HEK293T (cell line): ENCODE results near the gene DTNBP1.
"Not testable (repeated sequence)": the region's sequence is repeated elsewhere in the genome, so short reads cannot be mapped to it uniquely, and the experiment has no call there.

Experiments used
- CTCF ChIA-PET: fragments of 350-600 bp; formaldehyde crosslinking; extraction: SDS; loops from one replicate; lab custom pipeline; 2021; ENCODE audit warnings: antibody characterized with exemption, inconsistent platforms; lab: Yijun Ruan, JAX
- POLR2A ChIA-PET: fragments of 350-600 bp; formaldehyde crosslinking; extraction: SDS; loops from one replicate; lab custom pipeline; 2020; ENCODE audit warnings: antibody characterized with exemption, inconsistent platforms; lab: Yijun Ruan, JAX
- DNase-seq: peaks from one replicate; pipeline ENCODE4 v3.0.0; 2012; ENCODE audit warnings: mixed read lengths; ENCODE audit errors: extremely low spot score
- ARNT ChIP-seq: fragments of 450-650 bp; IDR thresholded peaks from 2 replicates; pipeline ENCODE4 v1.6.1; 2017; ENCODE audit warnings: mild to moderate bottlenecking
- BHLHE40 ChIP-seq: fragments of 450-650 bp; IDR thresholded peaks from 2 replicates; pipeline ENCODE4 v1.6.1; 2016; ENCODE audit warnings: mild to moderate bottlenecking, moderate library complexity, borderline replicate concordance
- CTBP1 ChIP-seq: fragments of 450-650 bp; IDR thresholded peaks from 2 replicates; pipeline ENCODE4 v1.6.1; 2016; ENCODE audit warnings: borderline replicate concordance
- ELF4 ChIP-seq: fragments of 450-650 bp; IDR thresholded peaks from 2 replicates; pipeline ENCODE4 v1.6.1; 2017; ENCODE audit warnings: antibody characterized with exemption
- FOXA1 ChIP-seq: fragments of 450-650 bp; IDR thresholded peaks from 2 replicates; pipeline ENCODE4 v1.6.1; 2016; ENCODE audit warnings: mild to moderate bottlenecking
- FOXK2 ChIP-seq: fragments of 450-650 bp; IDR thresholded peaks from 2 replicates; pipeline ENCODE4 v1.6.1; 2016; ENCODE audit warnings: mild to moderate bottlenecking
- FOXM1 ChIP-seq: fragments of 450-650 bp; IDR thresholded peaks from 2 replicates; pipeline ENCODE4 v1.6.1; 2017; ENCODE audit warnings: mild to moderate bottlenecking, borderline replicate concordance
- HDGF ChIP-seq: fragments of 450-650 bp; IDR thresholded peaks from 2 replicates; pipeline ENCODE4 v1.6.1; 2017; ENCODE audit warnings: antibody characterized with exemption, borderline replicate concordance
- L3MBTL2 ChIP-seq: fragments of 450-650 bp; conservative IDR thresholded peaks from 2 replicates; pipeline ENCODE4 v1.6.1; 2016; ENCODE audit warnings: mild to moderate bottlenecking
- LEF1 ChIP-seq: fragments of 450-650 bp; IDR thresholded peaks from 2 replicates; pipeline ENCODE4 v1.6.1; 2017; ENCODE audit warnings: mild to moderate bottlenecking, borderline replicate concordance
- NFRKB ChIP-seq: fragments of 450-650 bp; IDR thresholded peaks from 2 replicates; pipeline ENCODE4 v1.6.1; 2016; ENCODE audit warnings: mild to moderate bottlenecking, moderate library complexity
- PKNOX1 ChIP-seq: fragments of 450-650 bp; IDR thresholded peaks from 2 replicates; pipeline ENCODE4 v1.6.1; 2016
- SP1 ChIP-seq: fragments of 450-650 bp; IDR thresholded peaks from 2 replicates; pipeline ENCODE4 v1.6.1; 2017
- SUZ12 ChIP-seq: fragments of 450-650 bp; IDR thresholded peaks from 2 replicates; pipeline ENCODE4 v1.6.1; 2016; ENCODE audit warnings: mild to moderate bottlenecking
- TARDBP ChIP-seq: fragments of 450-650 bp; IDR thresholded peaks from 2 replicates; pipeline ENCODE4 v1.6.1; 2016
- ZNF384 ChIP-seq: fragments of 450-650 bp; IDR thresholded peaks from 2 replicates; pipeline ENCODE4 v1.6.1; 2016

DTNBP1 gene

GRCh38 chr6:15672818-15673217, 10.0 kb upstream of the DTNBP1 start:
- ChIA-PET POLR2A (interaction anchor here (1.6 kb wide), 1 partner anchor 11 kb away, joined by 5 read pairs; no protein-coding TSS in a partner anchor), CTCF (no interaction called here)
- DNase-seq: no peak
- no peak for TF ChIP-seq LEF1
- TF ChIP-seq HDGF: no peak
- no peak for TF ChIP-seq FOXK2
- no peak for TF ChIP-seq PKNOX1
- no peak for TF ChIP-seq CTBP1
- TF ChIP-seq NFRKB: no peak
- no peak for TF ChIP-seq ARNT
- no peak for TF ChIP-seq ZNF384
- TF ChIP-seq SP1: no peak
- no peak for TF ChIP-seq SUZ12
- no peak for TF ChIP-seq FOXA1
- TF ChIP-seq L3MBTL2: no peak
- no peak for TF ChIP-seq BHLHE40
- TF ChIP-seq ELF4: no peak

GRCh38 chr6:15672291-15672690, 9.5 kb upstream of the DTNBP1 start:
- TF ChIP-seq FOXK2 (no peak), NFRKB (no peak), HDGF (no peak), ZNF384 (no peak), TARDBP (no peak), PKNOX1 (no peak), L3MBTL2 (no peak), SUZ12 (no peak), FOXM1 (no peak), ARNT (no peak), CTBP1 (no peak), LEF1 (no peak), BHLHE40 (no peak), FOXA1 (no peak)
- CTCF ChIA-PET: no interaction called here
- POLR2A ChIA-PET: no interaction called here
- no peak for DNase-seq

- no peak for DNase-seq
- TF ChIP-seq BHLHE40 (no peak), SUZ12 (no peak), FOXM1 (no peak), L3MBTL2 (no peak), ELF4 (no peak)
- ChIA-PET CTCF (interaction anchor here (0.5 to 0.6 kb wide), 3 partner anchors 225 to 1766 kb away, joined by 3 read pairs; no protein-coding TSS in a partner anchor), POLR2A (no interaction called here)
These were observed 6.1 kb upstream of the DTNBP1 start for GRCh38 chr6:15668918-15669317.

GRCh38 chr6:15666896-15667295, 4.1 kb upstream of the DTNBP1 start:
- POLR2A ChIA-PET: not testable (repeated sequence)

GRCh38 chr6:15665237-15665636, 2.4 kb upstream of the DTNBP1 start:
- POLR2A ChIA-PET: no interaction called here
- CTCF ChIA-PET: no interaction called here
- TF ChIP-seq ARNT (no peak), FOXA1 (no peak), PKNOX1 (no peak), ELF4 (no peak), LEF1 (no peak), ZNF384 (no peak), SUZ12 (no peak), L3MBTL2 (no peak), SP1 (no peak), TARDBP (no peak), HDGF (no peak), FOXM1 (no peak)
- DNase-seq: no peak

More at GRCh38 chr6:15666896-15667295, 4.1 kb upstream of the DTNBP1 start:
- DNase-seq, CTCF ChIA-PET: not testable (repeated sequence)

GRCh38 chr6:15663130-15663871, 473 bp upstream of the DTNBP1 start:
- POLR2A ChIA-PET: no interaction called here
- no peak for DNase-seq
- CTCF ChIA-PET: no interaction called here
- TF ChIP-seq ZNF384: peak; percentile 86
- TF ChIP-seq L3MBTL2: peak; percentile 89
- no peak for TF ChIP-seq TARDBP
- TF ChIP-seq NFRKB: no peak

GRCh38 chr6:15661853-15662325, 939 bp downstream of the DTNBP1 start:
- ChIA-PET POLR2A (interaction anchor here (0.8 to 1.0 kb wide), 3 partner anchors 12 to 467 kb away, joined by 3 to 5 read pairs (median 4); partner anchors contain the start of gene MYLIP), CTCF (no interaction called here)
- peak; percentile 56 for DNase-seq
- TF ChIP-seq ELF4 (no peak), ARNT (no peak), FOXM1 (no peak), FOXA1 (no peak), FOXK2 (no peak), ZNF384 (no peak), TARDBP (no peak), PKNOX1 (no peak), BHLHE40 (no peak), SP1 (no peak), NFRKB (no peak), L3MBTL2 (no peak), SUZ12 (no peak), CTBP1 (no peak)
